ENCODE data around the gene ZYG11B. TPM values are rescaled to one million over a fixed set of nuclear protein-coding genes. Genes with fewer than 3 reads are reported as not detected.

The ZYG11B gene
- polyA plus RNA-seq, 1 donor (not counting 4 experiments of a cell fraction or from before 2014, with no cell fraction given): 13.4 TPM

DNA sequence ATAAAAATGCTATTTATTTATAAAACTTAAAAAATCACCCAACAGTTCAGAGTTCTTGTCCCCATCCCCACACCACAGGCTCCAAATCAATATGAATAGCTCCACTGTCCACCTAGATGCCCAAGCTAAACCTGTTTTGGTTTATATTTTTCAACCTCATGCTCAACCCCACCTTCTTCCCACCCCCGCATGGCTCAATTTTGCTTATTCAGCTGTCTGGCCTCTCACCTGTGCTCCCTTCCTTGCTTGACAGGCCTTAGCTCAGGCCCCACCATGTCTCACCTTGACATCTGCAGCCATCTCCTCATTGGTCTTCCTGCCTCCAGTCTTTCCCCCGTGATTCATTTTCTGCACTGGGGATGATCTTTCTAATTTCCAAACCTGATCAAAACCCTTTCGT, 45.9 kb upstream of the ZYG11B start:
- H3K27me3 ChIP-seq (ENCODE audit: control insufficient read depth, extremely low read depth, insufficient read depth, low read length): no peaks in the 10 kb centered on the region
- no peak overlapping the region for H2AFZ ChIP-seq (ENCODE audit: control insufficient read depth, low read length)
- no peak overlapping the region for H3K27ac ChIP-seq (ENCODE audit: control insufficient read depth, insufficient read depth, low read length)
- no peaks in the 10 kb centered on the region for H4K20me1 ChIP-seq (ENCODE audit: control insufficient read depth, extremely low read depth, insufficient read depth, low read length)
- H3K9ac ChIP-seq (ENCODE audit: control insufficient read depth, extremely low read depth, insufficient read depth, low read length): no peak overlapping the region
- H3K9me1 ChIP-seq (ENCODE audit: control insufficient read depth, extremely low read depth, insufficient read depth, low read length): no peaks in the 10 kb centered on the region
- no peak overlapping the region for H3K4me2 ChIP-seq (ENCODE audit: control insufficient read depth, extremely low read depth, insufficient read depth, low read depth, low read length)
- peaks cover 0 to 5% of the 10 kb centered on the region in 2 experiments for H3K36me3 ChIP-seq (ENCODE audit: control insufficient read depth in 2 of 2, extremely low read depth in 1 of 2, insufficient read depth in 2 of 2, low read length in 2 of 2)
- H3K79me2 ChIP-seq (ENCODE audit: control insufficient read depth, insufficient read depth, low read length): no peaks in the 10 kb centered on the region
- no peak overlapping the region for H3K4me3 ChIP-seq (ENCODE audit: control insufficient read depth in 2 of 3, extremely low read depth in 1 of 3, insufficient read depth in 2 of 3, low read depth in 1 of 3, low read length in 3 of 3)
- no peaks in the 10 kb centered on the region for H3K9me3 ChIP-seq (ENCODE audit: control insufficient read depth, low read depth, low read length)
- TF ChIP-seq, protein P1, sequence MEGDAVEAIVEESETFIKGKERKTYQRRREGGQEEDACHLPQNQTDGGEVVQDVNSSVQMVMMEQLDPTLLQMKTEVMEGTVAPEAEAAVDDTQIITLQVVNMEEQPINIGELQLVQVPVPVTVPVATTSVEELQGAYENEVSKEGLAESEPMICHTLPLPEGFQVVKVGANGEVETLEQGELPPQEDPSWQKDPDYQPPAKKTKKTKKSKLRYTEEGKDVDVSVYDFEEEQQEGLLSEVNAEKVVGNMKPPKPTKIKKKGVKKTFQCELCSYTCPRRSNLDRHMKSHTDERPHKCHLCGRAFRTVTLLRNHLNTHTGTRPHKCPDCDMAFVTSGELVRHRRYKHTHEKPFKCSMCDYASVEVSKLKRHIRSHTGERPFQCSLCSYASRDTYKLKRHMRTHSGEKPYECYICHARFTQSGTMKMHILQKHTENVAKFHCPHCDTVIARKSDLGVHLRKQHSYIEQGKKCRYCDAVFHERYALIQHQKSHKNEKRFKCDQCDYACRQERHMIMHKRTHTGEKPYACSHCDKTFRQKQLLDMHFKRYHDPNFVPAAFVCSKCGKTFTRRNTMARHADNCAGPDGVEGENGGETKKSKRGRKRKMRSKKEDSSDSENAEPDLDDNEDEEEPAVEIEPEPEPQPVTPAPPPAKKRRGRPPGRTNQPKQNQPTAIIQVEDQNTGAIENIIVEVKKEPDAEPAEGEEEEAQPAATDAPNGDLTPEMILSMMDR (optimal IDR thresholded peaks at IDR 0.05 in 1 of 3, IDR thresholded peaks at IDR 0.05 in 1 of 3, conservative IDR thresholded peaks at IDR 0.05 in 1 of 3; ENCODE audit: extremely low read depth in 1 of 3, insufficient read depth in 2 of 3, low read length in 3 of 3): no peak
- TF ChIP-seq EZH2 (IDR thresholded peaks at IDR 0.05; ENCODE audit: low read length): no peak
- no peak for DNase-seq (ENCODE audit: low read depth, low spot score)
- no peaks in the 10 kb centered on the region for H3K4me1 ChIP-seq (ENCODE audit: control insufficient read depth, extremely low read depth, insufficient read depth, low read length)
- dilution Hi-C loops (cut with MboI; ENCODE audit: extremely low pct_ligation_motif_present, low sequenced_read_pairs): no loop called here
- FAIRE-seq: no peak

DNA sequence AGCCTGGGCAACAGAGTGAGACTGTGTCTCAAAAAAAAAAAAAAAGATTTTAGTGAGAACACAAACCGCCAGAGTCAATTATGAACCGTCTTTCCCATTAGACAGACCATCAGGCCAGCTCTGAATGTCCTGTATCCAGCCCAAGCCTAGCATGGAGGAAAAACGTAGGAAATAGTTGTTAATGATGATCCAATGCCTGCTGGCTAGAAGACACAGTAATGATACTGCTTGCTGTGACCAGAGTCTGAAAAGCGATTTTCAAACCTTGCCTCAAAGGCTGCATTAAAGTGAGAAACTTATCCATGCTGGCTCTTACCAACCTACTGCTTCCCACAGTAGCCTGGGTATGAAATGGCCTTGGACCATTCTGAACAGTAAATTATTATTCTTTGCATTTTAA, 45.1 kb upstream of the ZYG11B start:
- H3K9ac ChIP-seq (ENCODE audit: control insufficient read depth, extremely low read depth, insufficient read depth, low read length): no peak overlapping the region
- DNase-seq (ENCODE audit: low read depth, low spot score) (no peak), FAIRE-seq (no peak)
- no peaks in the 10 kb centered on the region for H3K27me3 ChIP-seq (ENCODE audit: control insufficient read depth, extremely low read depth, insufficient read depth, low read length)
- no peaks in the 10 kb centered on the region for H4K20me1 ChIP-seq (ENCODE audit: control insufficient read depth, extremely low read depth, insufficient read depth, low read length)
- TF ChIP-seq, protein P1 (optimal IDR thresholded peaks at IDR 0.05 in 1 of 3, IDR thresholded peaks at IDR 0.05 in 1 of 3, conservative IDR thresholded peaks at IDR 0.05 in 1 of 3; ENCODE audit: extremely low read depth in 1 of 3, insufficient read depth in 2 of 3, low read length in 3 of 3): no peak
- no peak for TF ChIP-seq EZH2 (IDR thresholded peaks at IDR 0.05; ENCODE audit: low read length)
- H3K36me3 ChIP-seq (ENCODE audit: control insufficient read depth in 2 of 2, extremely low read depth in 1 of 2, insufficient read depth in 2 of 2, low read length in 2 of 2): peaks cover 0 to 5% of the 10 kb centered on the region in 2 experiments
- no peaks in the 10 kb centered on the region for H3K9me3 ChIP-seq (ENCODE audit: control insufficient read depth, low read depth, low read length)
- H2AFZ ChIP-seq (ENCODE audit: control insufficient read depth, low read length): no peak overlapping the region
- H3K4me1 ChIP-seq (ENCODE audit: control insufficient read depth, extremely low read depth, insufficient read depth, low read length): no peaks in the 10 kb centered on the region
- no peak overlapping the region for H3K27ac ChIP-seq (ENCODE audit: control insufficient read depth, insufficient read depth, low read length)
- H3K79me2 ChIP-seq (ENCODE audit: control insufficient read depth, insufficient read depth, low read length): no peaks in the 10 kb centered on the region
- dilution Hi-C loops (cut with MboI; ENCODE audit: extremely low pct_ligation_motif_present, low sequenced_read_pairs): no loop called here
- no peak overlapping the region for H3K4me3 ChIP-seq (ENCODE audit: control insufficient read depth in 2 of 3, extremely low read depth in 1 of 3, insufficient read depth in 2 of 3, low read depth in 1 of 3, low read length in 3 of 3)
- H3K4me2 ChIP-seq (ENCODE audit: control insufficient read depth, extremely low read depth, insufficient read depth, low read depth, low read length): no peak overlapping the region
- H3K9me1 ChIP-seq (ENCODE audit: control insufficient read depth, extremely low read depth, insufficient read depth, low read length): no peaks in the 10 kb centered on the region

Measured in keratinocyte (primary cell).